ENCODE data around the gene GALNS. TPM values are rescaled to one million over a fixed set of nuclear protein-coding genes. Genes with fewer than 3 reads are reported as not detected.

The GALNS gene
- total and polyA plus RNA-seq, 2 experiments from 2014 or later, result 9.7 to 18.8 TPM

- Mint-ChIP-seq H3K4me3 (peak overlapping the region; percentile 79), H3K9me3 (peaks cover 12% of the 10 kb centered on the region), H3K36me3 (ENCODE audit: low read depth) (peaks cover 46% of the 10 kb centered on the region), H3K4me1 (peaks cover 21% of the 10 kb centered on the region), H3K27ac (no peak overlapping the region), H3K27me3 (ENCODE audit: insufficient read depth, low read depth, poor library complexity) (peaks cover 10% of the 10 kb centered on the region)
- DNase-seq (ENCODE audit: low spot score), result no peak
- Histone ChIP-seq H3K27me3 (ENCODE audit: insufficient read depth) (no peaks in the 10 kb centered on the region), H3K27ac (ENCODE audit: low read depth) (no peak overlapping the region), H3K4me2 (peak overlapping the region; percentile 83), H3K36me3 (ENCODE audit: insufficient read depth) (no peaks in the 10 kb centered on the region), H3K79me2 (replicated peaks; ENCODE audit: insufficient read depth) (peaks cover 18% of the 10 kb centered on the region), H3K4me3 (peak overlapping the region; percentile 71), H4K20me1 (replicated peaks; ENCODE audit: insufficient read depth) (peaks cover 7% of the 10 kb centered on the region; the same call in 1 of the 2 replicates), H3K9me2 (ENCODE audit: insufficient read depth) (no peaks in the 10 kb centered on the region), H2AFZ (no peak overlapping the region), H3K4me1 (ENCODE audit: insufficient read depth) (no peaks in the 10 kb centered on the region; the same call in 1 of the 2 replicates), H3F3A (replicated peaks; ENCODE audit: low read depth) (0 out of 2 replicates have a peak, but pooled peaks cover 3% of the 10 kb centered on the region)
- ATAC-seq, result no peak
- TF ChIP-seq STAT1 (IDR thresholded peaks at IDR 0.05; ENCODE audit: unreplicated experiment), result no peak
- no peak for TF ChIP-seq POLR2AphosphoS5 (IDR thresholded peaks at IDR 0.05; ENCODE audit: low read depth)
- TF ChIP-seq JUNB (IDR thresholded peaks at IDR 0.05; ENCODE audit: unreplicated experiment), result no peak
- TF ChIP-seq ZNF331 (CRISPR knock-in tag; IDR thresholded peaks at IDR 0.05; ENCODE audit: low read depth), result no peak
- TF ChIP-seq CTCF (conservative IDR thresholded peaks at IDR 0.05; ENCODE audit: low read depth in 2 of 2), result no peak
- no peak for TF ChIP-seq ETS1 (IDR thresholded peaks at IDR 0.05)
Observed at GRCh38 chr16:88855736-88856121, 1.0 kb downstream of the GALNS start.

- H3K27me3 ChIP-seq (ENCODE audit: insufficient read depth), result no peaks in the 10 kb centered on the region
- 0 out of 2 replicates have a peak, but pooled peaks cover 3% of the 10 kb centered on the region for H3F3A ChIP-seq (replicated peaks; ENCODE audit: low read depth)
- no peaks in the 10 kb centered on the region for H3K9me2 ChIP-seq (ENCODE audit: insufficient read depth)
- Mint-ChIP-seq H3K36me3 (ENCODE audit: low read depth) (peaks cover 46% of the 10 kb centered on the region), H3K4me1 (peaks cover 21% of the 10 kb centered on the region), H3K9me3 (peaks cover 12% of the 10 kb centered on the region), H3K4me3 (peak overlapping the region; percentile 52), H3K27ac (no peak overlapping the region), H3K27me3 (ENCODE audit: insufficient read depth, low read depth, poor library complexity) (peaks cover 10% of the 10 kb centered on the region)
- no peaks in the 10 kb centered on the region for H3K36me3 ChIP-seq (ENCODE audit: insufficient read depth)
- H4K20me1 ChIP-seq (replicated peaks; ENCODE audit: insufficient read depth), result peaks cover 7% of the 10 kb centered on the region; the same call in 1 of the 2 replicates
- H2AFZ ChIP-seq, result no peak overlapping the region
- ATAC-seq (no peak), DNase-seq (ENCODE audit: low spot score) (no peak)
- H3K4me2 ChIP-seq, result no peak overlapping the region
- no peaks in the 10 kb centered on the region; the same call in 1 of the 2 replicates for H3K4me1 ChIP-seq (ENCODE audit: insufficient read depth)
- H3K27ac ChIP-seq (ENCODE audit: low read depth), result no peak overlapping the region
- no peak overlapping the region for H3K4me3 ChIP-seq
- peaks cover 18% of the 10 kb centered on the region for H3K79me2 ChIP-seq (replicated peaks; ENCODE audit: insufficient read depth)
- TF ChIP-seq JUNB (IDR thresholded peaks at IDR 0.05; ENCODE audit: unreplicated experiment) (no peak), ZNF331 (CRISPR knock-in tag; IDR thresholded peaks at IDR 0.05; ENCODE audit: low read depth) (no peak), CREB1 (CRISPR knock-in tag; IDR thresholded peaks at IDR 0.05; ENCODE audit: low read depth) (no peak), STAT1 (IDR thresholded peaks at IDR 0.05; ENCODE audit: unreplicated experiment) (no peak), POLR2AphosphoS5 (IDR thresholded peaks at IDR 0.05; ENCODE audit: low read depth) (no peak), ZNF114 (CRISPR knock-in tag; IDR thresholded peaks at IDR 0.05) (no peak), EZH2phosphoT487 (IDR thresholded peaks at IDR 0.05; ENCODE audit: unreplicated experiment) (no peak), REST (IDR thresholded peaks at IDR 0.05; ENCODE audit: unreplicated experiment) (no peak), NANOG (IDR thresholded peaks at IDR 0.05; ENCODE audit: borderline replicate concordance) (no peak), CTCF (conservative IDR thresholded peaks at IDR 0.05; ENCODE audit: low read depth in 2 of 2) (no peak), EZH2 (IDR thresholded peaks at IDR 0.05; ENCODE audit: low read depth, unreplicated experiment) (no peak)
Observed at GRCh38 chr16:88855176-88855575, 1.6 kb downstream of the GALNS start.

All from GM23338 (cell line).